SK-N-MC (cell line): ENCODE data around the gene KPNA1.

Source experiments
- EZH2 ChIP-seq: fragments of 200-600 bp; sonication (generic); IDR thresholded peaks from one replicate; pipeline ENCODE4 v1.6.1; 2017; ENCODE audit warnings: antibody characterized with exemption
- POLR2AphosphoS5 ChIP-seq: IDR thresholded peaks from 2 replicates; pipeline ENCODE4 v1.6.1; 2012; ENCODE audit warnings: mild to moderate bottlenecking, low read depth, low read length, borderline replicate concordance

DNA sequence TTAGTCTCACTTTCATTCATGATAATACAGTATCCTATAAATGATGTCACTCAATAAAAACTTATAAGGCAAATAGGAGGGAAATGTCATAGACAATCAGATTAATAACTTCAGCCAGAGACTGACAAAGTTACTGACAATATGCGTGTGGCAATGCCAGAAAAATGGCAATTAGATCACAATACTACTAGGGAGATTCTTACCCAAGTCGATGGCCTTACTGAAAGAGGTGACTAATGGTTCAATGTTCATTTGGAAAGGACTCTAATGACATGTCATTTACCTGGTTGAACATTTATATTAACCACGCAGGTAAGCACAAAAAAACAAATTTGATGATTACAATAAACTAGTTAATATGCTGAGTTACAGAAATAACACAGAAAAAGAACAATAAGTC, 52.9 kb downstream of the KPNA1 start:
- TF ChIP-seq POLR2AphosphoS5 (no peak), EZH2 (no peak)
